ENCODE measurements around the gene SPATA25.
"Not testable (repeated sequence)": the region's sequence is repeated elsewhere in the genome, so short reads cannot be mapped to it uniquely, and the experiment has no call there.

The SPATA25 gene

GRCh38 chr20:45887346-45887715 lies at the start of gene SPATA25:
Gene SPATA25 (minus strand): TSS chr20:45887622. CDS start chr20:45887590, 32 bp downstream.
- no peak for DNase-seq

- DNase-seq, result no peak
Measured at GRCh38 chr20:45935416-45936046, 48.1 kb upstream of the SPATA25 start.

GRCh38 chr20:45934586-45935415 lies 47.4 kb upstream of the SPATA25 start, which contains the start of gene PCIF1:
Gene PCIF1 (plus strand): TSS chr20:45934683. CDS start chr20:45939000, 4,317 bp downstream.
- DNase-seq, result peak; percentile 73

GRCh38 chr20:45934046-45934585 lies 46.7 kb upstream of the SPATA25 start:
- peak; percentile 33 for DNase-seq

GRCh38 chr20:45933266-45934045 lies 46.0 kb upstream of the SPATA25 start:
- peak; percentile 64 for DNase-seq

- not testable (repeated sequence) for DNase-seq
Measured at GRCh38 chr20:45931680-45932079, 44.3 kb upstream of the SPATA25 start.

- no peak for DNase-seq
Measured at GRCh38 chr20:45927071-45927878, 39.9 kb upstream of the SPATA25 start.

GRCh38 chr20:45926731-45927070 lies 39.3 kb upstream of the SPATA25 start:
- no peak for DNase-seq

- DNase-seq, result no peak
Measured at GRCh38 chr20:45925821-45926506, 38.5 kb upstream of the SPATA25 start.

GRCh38 chr20:45924391-45925261 lies 37.2 kb upstream of the SPATA25 start:
- DNase-seq, result peak; percentile 2

GRCh38 chr20:45921337-45922189 lies 34.1 kb upstream of the SPATA25 start:
- no peak for DNase-seq

GRCh38 chr20:45920462-45921336 lies 33.3 kb upstream of the SPATA25 start:
- DNase-seq, result no peak

- DNase-seq, result no peak
Measured at GRCh38 chr20:45919542-45920399, 32.3 kb upstream of the SPATA25 start.

GRCh38 chr20:45918779-45919537 lies 31.5 kb upstream of the SPATA25 start:
- no peak for DNase-seq

GRCh38 chr20:45918182-45918737 lies 30.8 kb upstream of the SPATA25 start:
- DNase-seq, result no peak

- no peak for DNase-seq
Measured at GRCh38 chr20:45917790-45918141, 30.3 kb upstream of the SPATA25 start.

- no peak for DNase-seq
Measured at GRCh38 chr20:45913116-45913515, 25.7 kb upstream of the SPATA25 start.
